Chondrocyte (in vitro differentiated cells): ENCODE data around the gene CECR2. TPM values are rescaled to one million over a fixed set of nuclear protein-coding genes. Genes with fewer than 3 reads are reported as not detected.

Experiments
- DNase-seq: peaks from one replicate; pipeline ENCODE4 v3.0.0; 2021; ENCODE audit warnings: mixed read lengths, low spot score
- H3K27ac Mint-ChIP-seq: one replicate; pipeline ENCODE4 v1.8.0; 2021; ENCODE audit warnings: mild to moderate bottlenecking, moderate library complexity, mixed read lengths; ENCODE audit not compliant: unreplicated experiment
- H3K27me3 Mint-ChIP-seq: 2 replicates; pipeline ENCODE4 v1.8.0; 2021; ENCODE audit warnings: low read depth, mixed read lengths
- H3K36me3 Mint-ChIP-seq: 2 replicates; pipeline ENCODE4 v1.8.0; 2021; ENCODE audit warnings: low read depth, mixed read lengths
- H3K4me1 Mint-ChIP-seq: 2 replicates; pipeline ENCODE4 v1.8.0; 2021; ENCODE audit warnings: low read depth, mild to moderate bottlenecking, mixed read lengths
- H3K4me3 Mint-ChIP-seq: one replicate; pipeline ENCODE4 v1.8.0; 2021; ENCODE audit warnings: mild to moderate bottlenecking, moderate library complexity, mixed read lengths; ENCODE audit not compliant: unreplicated experiment
- H3K9me3 Mint-ChIP-seq: 2 replicates; pipeline ENCODE4 v1.8.0; 2021; ENCODE audit warnings: low read depth, mixed read lengths
- total RNA-seq: library from RNA; stranded (reverse); gene quantifications from 3 replicates; pipeline ENCODE4 v1.2.1, GENCODE V29; 2021
- TF ChIP-seq, protein P1 (sequence below): fragments of 200-600 bp; sonication (generic); IDR thresholded peaks from 2 replicates; pipeline ENCODE4 v1.5.0; 2021; ENCODE audit warnings: antibody characterized with exemption, mild to moderate bottlenecking, moderate library complexity

Gene CECR2
- total RNA-seq, 1 donor from 2014 or later = 0.20 TPM

DNA sequence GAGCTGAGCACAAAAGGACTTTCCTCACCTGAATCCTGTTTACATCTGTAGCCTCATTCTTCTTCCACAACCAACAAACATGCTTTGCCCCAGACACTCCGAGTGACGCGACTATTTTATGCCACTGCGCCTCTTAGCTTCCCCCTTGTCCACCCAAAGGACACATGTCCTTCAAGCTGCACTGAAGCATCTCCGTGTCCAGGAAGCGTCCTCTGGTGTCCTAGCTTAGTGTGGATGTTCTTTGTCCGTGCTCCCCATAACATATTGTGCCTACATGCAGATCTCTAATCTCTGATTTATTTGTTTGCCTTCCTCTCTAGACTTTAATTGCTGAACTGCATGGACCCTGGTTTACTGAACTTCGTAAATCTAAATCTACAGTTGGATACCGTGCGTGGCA lies 20.1 kb upstream of the CECR2 start:
- Mint-ChIP-seq H3K27me3 (peaks cover 9% of the 10 kb centered on the region), H3K4me3 (no peak overlapping the region), H3K36me3 (no peaks in the 10 kb centered on the region), H3K27ac (no peak overlapping the region), H3K9me3 (no peaks in the 10 kb centered on the region), H3K4me1 (no peaks in the 10 kb centered on the region)
- no peak for DNase-seq
- TF ChIP-seq, protein P1, sequence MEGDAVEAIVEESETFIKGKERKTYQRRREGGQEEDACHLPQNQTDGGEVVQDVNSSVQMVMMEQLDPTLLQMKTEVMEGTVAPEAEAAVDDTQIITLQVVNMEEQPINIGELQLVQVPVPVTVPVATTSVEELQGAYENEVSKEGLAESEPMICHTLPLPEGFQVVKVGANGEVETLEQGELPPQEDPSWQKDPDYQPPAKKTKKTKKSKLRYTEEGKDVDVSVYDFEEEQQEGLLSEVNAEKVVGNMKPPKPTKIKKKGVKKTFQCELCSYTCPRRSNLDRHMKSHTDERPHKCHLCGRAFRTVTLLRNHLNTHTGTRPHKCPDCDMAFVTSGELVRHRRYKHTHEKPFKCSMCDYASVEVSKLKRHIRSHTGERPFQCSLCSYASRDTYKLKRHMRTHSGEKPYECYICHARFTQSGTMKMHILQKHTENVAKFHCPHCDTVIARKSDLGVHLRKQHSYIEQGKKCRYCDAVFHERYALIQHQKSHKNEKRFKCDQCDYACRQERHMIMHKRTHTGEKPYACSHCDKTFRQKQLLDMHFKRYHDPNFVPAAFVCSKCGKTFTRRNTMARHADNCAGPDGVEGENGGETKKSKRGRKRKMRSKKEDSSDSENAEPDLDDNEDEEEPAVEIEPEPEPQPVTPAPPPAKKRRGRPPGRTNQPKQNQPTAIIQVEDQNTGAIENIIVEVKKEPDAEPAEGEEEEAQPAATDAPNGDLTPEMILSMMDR = no peak

- Mint-ChIP-seq H3K36me3 (no peaks in the 10 kb centered on the region), H3K27ac (no peak overlapping the region), H3K27me3 (peaks cover 9% of the 10 kb centered on the region), H3K4me1 (no peaks in the 10 kb centered on the region), H3K4me3 (no peak overlapping the region), H3K9me3 (no peaks in the 10 kb centered on the region)
- DNase-seq = no peak
- TF ChIP-seq, protein P1 = no peak
Measured at GRCh38 chr22:17350292-17350691, 19.0 kb upstream of the CECR2 start.

- H3K27ac Mint-ChIP-seq = no peak overlapping the region
- DNase-seq = no peak
- no peak overlapping the region for H3K4me3 Mint-ChIP-seq
- TF ChIP-seq, protein P1 = no peak
- peaks cover 4% of the 10 kb centered on the region for H3K9me3 Mint-ChIP-seq
- H3K4me1 Mint-ChIP-seq = no peaks in the 10 kb centered on the region
- peaks cover 9% of the 10 kb centered on the region for H3K27me3 Mint-ChIP-seq
- no peaks in the 10 kb centered on the region for H3K36me3 Mint-ChIP-seq
Measured at GRCh38 chr22:17352798-17353197, 16.5 kb upstream of the CECR2 start.

DNA sequence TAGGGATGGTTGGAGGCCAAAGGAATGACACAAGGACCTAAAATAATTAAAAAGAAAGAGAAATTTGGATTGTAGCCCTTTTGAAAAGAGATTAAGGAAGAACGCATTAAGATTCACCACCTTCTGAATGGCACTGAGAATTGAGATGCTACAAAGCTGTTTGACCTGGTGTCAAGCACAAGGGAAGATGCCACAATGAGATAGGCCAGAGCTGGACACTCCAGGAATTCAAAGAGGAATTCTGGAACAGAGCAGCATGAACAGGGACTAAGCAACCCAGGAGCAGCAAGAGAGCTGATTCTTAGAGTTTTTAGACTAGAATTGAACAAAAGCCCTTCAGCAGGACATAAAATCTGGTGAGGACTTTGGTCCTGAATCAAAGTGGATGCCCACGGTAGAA lies 11.6 kb upstream of the CECR2 start:
- DNase-seq = no peak
- Mint-ChIP-seq H3K36me3 (no peaks in the 10 kb centered on the region), H3K27me3 (no peaks in the 10 kb centered on the region), H3K4me1 (no peaks in the 10 kb centered on the region), H3K9me3 (peaks cover 4% of the 10 kb centered on the region), H3K27ac (no peak overlapping the region), H3K4me3 (no peak overlapping the region)
- TF ChIP-seq, protein P1 = no peak

DNA sequence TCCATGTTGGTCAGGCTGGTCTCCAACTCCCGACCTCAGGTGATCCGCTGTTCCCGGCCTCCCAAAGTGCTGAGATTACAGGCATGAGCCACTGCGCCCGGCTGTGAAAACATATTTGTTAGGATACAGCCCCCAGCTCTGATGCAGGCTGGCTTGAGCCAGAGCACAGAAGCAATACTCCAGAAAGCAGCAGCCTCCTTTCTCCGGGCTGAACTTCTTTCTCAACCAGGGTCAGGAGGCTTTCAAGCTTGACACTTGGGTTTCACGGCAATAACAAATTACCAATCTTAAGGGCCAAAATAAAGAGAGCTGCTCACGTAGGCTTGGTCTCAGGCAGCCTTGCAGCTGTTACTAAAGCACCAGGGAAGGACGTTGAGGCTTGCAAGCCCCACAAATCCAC lies 10.8 kb upstream of the CECR2 start:
- Mint-ChIP-seq H3K27me3 (no peaks in the 10 kb centered on the region), H3K27ac (no peak overlapping the region), H3K9me3 (peaks cover 4% of the 10 kb centered on the region), H3K4me3 (no peak overlapping the region), H3K4me1 (no peaks in the 10 kb centered on the region), H3K36me3 (no peaks in the 10 kb centered on the region)
- TF ChIP-seq, protein P1 = no peak
- DNase-seq = no peak
